ENCODE measurements around the gene SOWAHA.

SOWAHA gene

DNA sequence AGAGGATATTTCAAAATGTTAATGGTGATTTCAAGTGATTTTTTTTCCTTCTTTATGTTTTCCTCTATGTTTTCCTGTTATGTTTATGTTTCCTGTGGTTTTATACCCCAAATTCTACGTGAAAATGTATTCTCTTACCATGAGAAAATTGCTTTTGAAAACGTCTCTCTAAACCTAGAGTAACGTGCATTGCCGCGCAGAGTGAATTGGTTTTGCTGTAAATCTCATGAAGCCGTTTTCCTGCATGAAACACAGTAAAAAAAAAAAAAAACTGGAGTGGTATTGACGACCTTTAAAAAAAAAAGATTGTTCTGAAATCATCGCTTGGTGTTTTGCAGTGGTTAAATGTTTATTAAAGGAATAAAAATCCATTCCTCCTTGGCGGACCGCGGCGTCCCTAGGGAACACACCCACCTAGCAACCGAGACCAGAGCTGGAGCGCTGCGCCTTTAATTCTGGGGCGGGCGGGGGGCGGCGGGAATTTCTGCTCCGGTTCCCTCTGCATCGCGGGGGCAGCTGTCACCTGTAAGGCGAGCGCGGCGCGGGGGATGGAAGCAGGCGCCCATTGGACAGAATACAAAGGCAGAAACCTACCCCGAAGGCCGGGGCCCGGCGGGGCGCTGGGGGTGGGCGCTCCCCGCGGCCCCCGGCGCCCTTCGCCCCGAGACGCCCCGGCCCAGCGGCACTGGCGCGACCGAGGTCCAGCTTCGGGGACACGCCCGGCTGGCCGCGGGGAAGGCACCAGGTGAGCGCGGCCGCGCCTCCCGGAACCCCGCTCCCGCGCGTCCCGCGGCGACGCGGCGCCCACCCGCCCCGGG is at the start of gene SOWAHA:
SOWAHA (plus strand) TSS at position 522 of the 818 bp plus-strand sequence. CDS start 320 bp downstream, outside the sequence.
- DNase-seq, result peak; percentile 4

DNA sequence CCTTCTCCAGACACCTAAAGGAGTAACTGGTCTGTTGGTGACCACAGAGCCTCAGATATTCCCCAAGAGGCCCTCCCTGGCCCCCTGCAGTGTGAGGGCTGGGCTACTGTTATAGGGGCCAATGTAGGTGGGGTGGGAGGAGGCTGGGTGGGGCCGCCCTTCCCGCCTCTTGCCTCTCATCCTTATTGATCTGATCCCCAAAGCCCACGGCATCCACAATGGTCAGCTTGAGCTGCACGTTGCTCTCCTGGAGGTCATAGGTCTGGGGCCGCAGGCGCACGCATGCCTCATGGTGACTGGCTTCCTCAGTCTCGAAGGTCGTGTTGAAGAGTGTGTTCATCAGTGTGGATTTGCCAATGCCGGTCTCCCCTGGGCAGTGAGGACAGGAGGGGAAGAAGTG is 49.1 kb upstream of the SOWAHA start:
- DNase-seq, result no peak

DNA sequence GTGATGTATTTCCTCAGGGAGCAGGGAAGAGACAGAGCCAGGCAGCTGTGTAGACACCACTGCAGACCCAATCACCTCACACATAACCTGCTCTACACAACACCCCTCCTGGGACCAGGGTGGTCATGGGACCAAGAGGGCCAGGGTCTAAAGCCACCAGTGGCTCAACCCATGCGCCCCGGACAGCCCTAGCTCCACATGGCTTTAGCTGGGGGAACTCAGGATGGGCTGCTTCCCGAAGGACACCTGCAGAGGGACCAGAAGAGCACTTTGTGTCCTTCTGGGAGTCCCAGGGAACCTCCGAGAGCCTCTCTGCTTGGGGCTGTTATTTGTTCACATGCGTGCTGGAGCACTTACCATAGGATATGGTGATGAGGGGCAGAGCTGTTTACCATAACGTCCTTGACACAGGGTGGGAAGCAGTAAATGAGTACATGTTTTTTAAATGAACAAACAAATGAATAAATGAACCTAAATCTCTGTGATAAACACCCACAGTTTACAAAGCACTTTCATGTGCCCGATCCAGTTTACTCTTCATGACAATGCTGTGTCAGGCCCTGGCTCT is 48.3 kb upstream of the SOWAHA start:
- DNase-seq, result no peak

GRCh38 chr5:132765311-132766019 is 47.6 kb upstream of the SOWAHA start:
- no peak for DNase-seq

GRCh38 chr5:132766020-132766805 is 46.9 kb upstream of the SOWAHA start:
- no peak for DNase-seq

- no peak for DNase-seq
These were observed 46.4 kb upstream of the SOWAHA start for GRCh38 chr5:132766806-132767055.

DNA sequence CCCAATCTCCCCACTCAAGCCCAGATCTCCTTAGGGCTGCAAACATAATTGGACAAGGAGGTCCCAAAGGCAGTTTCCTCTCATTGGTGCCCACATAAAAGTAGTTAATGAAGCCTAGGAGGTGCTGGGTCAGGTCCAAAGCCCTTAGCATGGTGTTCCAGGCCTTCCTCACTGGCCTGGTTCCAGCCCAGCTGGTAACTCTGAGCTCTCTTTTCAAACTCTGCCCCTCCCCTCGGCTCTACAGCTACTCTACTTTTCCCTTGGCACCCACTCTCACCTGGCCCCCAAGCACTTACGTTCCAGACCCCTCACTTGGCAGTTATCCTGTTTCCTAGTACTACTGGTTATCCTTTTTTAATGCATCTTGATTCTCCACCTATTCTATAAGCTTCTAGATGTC is 46.0 kb upstream of the SOWAHA start:
- DNase-seq, result peak; percentile 45

- DNase-seq, result no peak
These were observed 44.6 kb upstream of the SOWAHA start for GRCh38 chr5:132768485-132768868.

DNA sequence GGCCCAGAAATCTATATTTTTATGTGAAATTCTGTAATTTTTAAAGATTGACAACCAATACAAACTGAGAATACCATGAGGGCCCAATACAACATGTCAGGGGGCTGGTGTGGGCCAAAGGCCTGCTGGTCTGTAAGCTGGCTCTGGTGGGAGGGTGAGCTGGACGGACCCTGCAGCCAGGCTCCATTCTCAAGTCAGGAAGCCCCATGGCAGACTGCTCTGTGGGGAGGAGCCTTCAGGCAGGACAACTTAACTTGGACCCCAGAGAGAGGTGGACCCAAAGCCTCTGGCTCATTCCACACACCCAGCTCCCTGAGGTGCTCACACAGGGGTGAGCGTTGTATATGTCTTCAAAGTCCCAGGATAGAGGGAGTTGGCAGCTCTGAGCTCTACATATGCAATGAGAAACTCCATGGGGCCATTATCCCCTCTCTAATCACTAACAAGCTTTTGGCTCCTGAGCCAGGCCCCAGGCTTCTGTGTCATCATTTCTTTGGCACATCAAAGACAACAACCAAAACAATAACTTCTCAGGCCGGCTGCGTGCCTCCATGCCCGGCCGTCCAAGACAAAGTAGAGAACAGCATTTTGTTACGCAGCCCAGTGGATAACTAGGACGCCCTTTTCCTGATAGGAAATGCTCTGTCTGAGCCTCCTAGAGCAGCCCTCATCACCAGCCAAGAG is 42.5 kb upstream of the SOWAHA start:
- DNase-seq, result no peak

GRCh38 chr5:132771503-132771998 is 41.6 kb upstream of the SOWAHA start:
- DNase-seq, result no peak

- DNase-seq, result no peak
These were observed 40.6 kb upstream of the SOWAHA start for GRCh38 chr5:132772291-132773070.

- DNase-seq, result no peak
These were observed 40.0 kb upstream of the SOWAHA start for GRCh38 chr5:132773114-132773513.

- no peak for DNase-seq
These were observed 39.3 kb upstream of the SOWAHA start for GRCh38 chr5:132773601-132774355.

DNA sequence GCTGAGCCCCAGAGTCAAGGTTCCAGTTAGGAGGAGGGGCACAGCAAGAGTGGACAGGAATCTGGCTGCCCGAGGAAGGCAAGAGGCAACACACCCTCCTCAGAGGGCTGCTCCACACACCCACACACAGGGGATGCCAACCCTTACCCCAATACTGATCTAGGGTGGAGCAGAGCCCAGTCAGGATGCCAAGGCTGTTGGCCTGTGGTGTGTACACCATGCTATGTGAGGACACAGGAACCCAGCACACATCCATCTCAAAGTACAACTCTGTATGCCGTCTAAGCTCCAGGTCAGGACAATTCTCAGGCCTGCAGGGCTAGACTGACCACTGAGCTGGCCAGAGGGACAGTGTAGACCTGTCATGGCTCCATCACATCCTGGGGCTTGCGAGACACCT is 38.7 kb upstream of the SOWAHA start:
- no peak for DNase-seq

- no peak for DNase-seq
These were observed 38.2 kb upstream of the SOWAHA start for GRCh38 chr5:132774896-132775295.

GRCh38 chr5:132775476-132775961 is 37.6 kb upstream of the SOWAHA start:
- DNase-seq, result no peak

- no peak for DNase-seq
These were observed 36.8 kb upstream of the SOWAHA start for GRCh38 chr5:132776131-132776937.

GRCh38 chr5:132776938-132777208 is 36.2 kb upstream of the SOWAHA start:
- no peak for DNase-seq

- no peak for DNase-seq
These were observed 35.7 kb upstream of the SOWAHA start, which contains the start of gene SEPTIN8 for GRCh38 chr5:132777209-132778069. SEPTIN8 (minus strand) TSS chr5:132777239; CDS start chr5:132777137, 102 bp downstream.
